GM19099 (cell line): Measurements from ENCODE around the gene APBA1.

Experiments
- POLR2A ChIP-seq: IDR thresholded peaks from 3 replicates; pipeline ENCODE4 v1.6.1; 2011; ENCODE audit warnings: low read depth; ENCODE audit not compliant: insufficient read length; ENCODE audit errors: extremely low read depth

The APBA1 gene

GRCh38 chr9:69603656-69604055 lies 68.5 kb downstream of the APBA1 start:
- TF ChIP-seq POLR2A, result no peak

- no peak for TF ChIP-seq POLR2A
Measured at GRCh38 chr9:69602773-69603172, 69.4 kb downstream of the APBA1 start.

GRCh38 chr9:69601698-69602097 lies 70.5 kb downstream of the APBA1 start:
- TF ChIP-seq POLR2A, result no peak

- TF ChIP-seq POLR2A, result no peak
Measured at GRCh38 chr9:69600314-69601047, 71.7 kb downstream of the APBA1 start.

- TF ChIP-seq POLR2A, result no peak
Measured at GRCh38 chr9:69599232-69599971, 72.8 kb downstream of the APBA1 start.

GRCh38 chr9:69594180-69594579 lies 78.0 kb downstream of the APBA1 start:
- TF ChIP-seq POLR2A, result no peak

- TF ChIP-seq POLR2A, result no peak
Measured at GRCh38 chr9:69593756-69594155, 78.4 kb downstream of the APBA1 start.

GRCh38 chr9:69593301-69593700 lies 78.9 kb downstream of the APBA1 start:
- TF ChIP-seq POLR2A, result no peak

- TF ChIP-seq POLR2A, result no peak
Measured at GRCh38 chr9:69590266-69590665, 81.9 kb downstream of the APBA1 start.

GRCh38 chr9:69589156-69589555 lies 83.0 kb downstream of the APBA1 start:
- TF ChIP-seq POLR2A, result no peak

- no peak for TF ChIP-seq POLR2A
Measured at GRCh38 chr9:69585571-69585970, 86.6 kb downstream of the APBA1 start.

- TF ChIP-seq POLR2A, result no peak
Measured at GRCh38 chr9:69584759-69585158, 87.4 kb downstream of the APBA1 start.

GRCh38 chr9:69583645-69584234 lies 88.4 kb downstream of the APBA1 start:
- TF ChIP-seq POLR2A, result no peak

- TF ChIP-seq POLR2A, result no peak
Measured at GRCh38 chr9:69582544-69583297, 89.5 kb downstream of the APBA1 start.

- TF ChIP-seq POLR2A, result no peak
Measured at GRCh38 chr9:69582018-69582417, 90.2 kb downstream of the APBA1 start.
